ENCODE measurements around the gene RAB44. TPM values are rescaled to one million over a fixed set of nuclear protein-coding genes. Genes with fewer than 3 reads are reported as not detected.

Gene RAB44
- total and polyA plus RNA-seq, 2 of the 13 experiments (the other 11 are each of a cell fraction or from before 2014, with no cell fraction given) = not detected

DNA sequence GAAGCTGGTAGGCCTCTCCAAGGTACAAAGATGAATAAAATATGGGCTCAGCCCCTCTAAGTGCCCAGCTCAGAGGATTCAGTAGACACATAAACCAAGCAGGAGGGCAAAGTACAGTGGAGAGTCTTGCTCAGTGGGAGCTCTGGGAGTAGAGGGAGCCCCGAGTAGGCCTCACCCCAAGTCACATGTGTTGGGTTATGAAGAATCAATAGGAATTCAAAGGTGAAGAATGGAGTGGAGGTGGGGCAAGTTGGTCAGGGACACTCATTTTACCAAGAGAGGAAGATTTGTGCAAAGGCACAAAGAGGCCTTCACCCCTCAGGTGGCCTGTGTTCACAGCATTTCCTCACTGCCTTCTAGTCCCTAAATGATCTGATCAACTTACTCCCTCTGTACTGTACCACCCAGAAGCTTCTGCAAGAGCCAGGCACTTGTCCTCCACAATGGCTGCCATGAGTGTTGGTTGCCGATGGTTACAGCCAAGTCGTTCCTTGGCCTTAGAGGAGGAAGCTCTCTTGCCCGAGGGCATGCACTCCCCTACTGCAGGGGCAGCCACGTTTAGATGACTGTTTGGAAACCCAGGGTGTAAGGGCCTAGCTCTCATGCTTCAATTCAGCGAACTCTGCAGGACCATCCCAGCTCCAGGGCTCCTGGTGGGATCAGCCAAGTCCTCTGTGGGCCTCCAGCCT lies 25.8 kb upstream of the RAB44 start (continued):
- TF ChIP-seq, protein P1, sequence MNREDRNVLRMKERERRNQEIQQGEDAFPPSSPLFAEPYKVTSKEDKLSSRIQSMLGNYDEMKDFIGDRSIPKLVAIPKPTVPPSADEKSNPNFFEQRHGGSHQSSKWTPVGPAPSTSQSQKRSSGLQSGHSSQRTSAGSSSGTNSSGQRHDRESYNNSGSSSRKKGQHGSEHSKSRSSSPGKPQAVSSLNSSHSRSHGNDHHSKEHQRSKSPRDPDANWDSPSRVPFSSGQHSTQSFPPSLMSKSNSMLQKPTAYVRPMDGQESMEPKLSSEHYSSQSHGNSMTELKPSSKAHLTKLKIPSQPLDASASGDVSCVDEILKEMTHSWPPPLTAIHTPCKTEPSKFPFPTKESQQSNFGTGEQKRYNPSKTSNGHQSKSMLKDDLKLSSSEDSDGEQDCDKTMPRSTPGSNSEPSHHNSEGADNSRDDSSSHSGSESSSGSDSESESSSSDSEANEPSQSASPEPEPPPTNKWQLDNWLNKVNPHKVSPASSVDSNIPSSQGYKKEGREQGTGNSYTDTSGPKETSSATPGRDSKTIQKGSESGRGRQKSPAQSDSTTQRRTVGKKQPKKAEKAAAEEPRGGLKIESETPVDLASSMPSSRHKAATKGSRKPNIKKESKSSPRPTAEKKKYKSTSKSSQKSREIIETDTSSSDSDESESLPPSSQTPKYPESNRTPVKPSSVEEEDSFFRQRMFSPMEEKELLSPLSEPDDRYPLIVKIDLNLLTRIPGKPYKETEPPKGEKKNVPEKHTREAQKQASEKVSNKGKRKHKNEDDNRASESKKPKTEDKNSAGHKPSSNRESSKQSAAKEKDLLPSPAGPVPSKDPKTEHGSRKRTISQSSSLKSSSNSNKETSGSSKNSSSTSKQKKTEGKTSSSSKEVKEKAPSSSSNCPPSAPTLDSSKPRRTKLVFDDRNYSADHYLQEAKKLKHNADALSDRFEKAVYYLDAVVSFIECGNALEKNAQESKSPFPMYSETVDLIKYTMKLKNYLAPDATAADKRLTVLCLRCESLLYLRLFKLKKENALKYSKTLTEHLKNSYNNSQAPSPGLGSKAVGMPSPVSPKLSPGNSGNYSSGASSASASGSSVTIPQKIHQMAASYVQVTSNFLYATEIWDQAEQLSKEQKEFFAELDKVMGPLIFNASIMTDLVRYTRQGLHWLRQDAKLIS (CRISPR knock-in tag; IDR thresholded peaks at IDR 0.05) = no peak
- TF ChIP-seq ZNF3 (CRISPR knock-in tag; IDR thresholded peaks at IDR 0.05) (no peak), ZNF136 (CRISPR knock-in tag; IDR thresholded peaks at IDR 0.05; ENCODE audit: low read depth) (no peak), ZFX (CRISPR knock-in tag; IDR thresholded peaks at IDR 0.05; ENCODE audit: low read depth) (peak; percentile 68), XBP1 (CRISPR knock-in tag; IDR thresholded peaks at IDR 0.05) (no peak), ZNF337 (CRISPR knock-in tag; IDR thresholded peaks at IDR 0.05; ENCODE audit: borderline replicate concordance, low read depth) (no peak), ZBTB20 (CRISPR knock-in tag; IDR thresholded peaks at IDR 0.05; ENCODE audit: borderline replicate concordance, low read depth) (no peak), HNRNPK (IDR thresholded peaks at IDR 0.05; ENCODE audit: low read depth, low read length, poor library complexity, severe bottlenecking) (no peak), HNRNPUL1 (IDR thresholded peaks at IDR 0.05; ENCODE audit: low read depth, low read length) (no peak), HMG20A (CRISPR knock-in tag; IDR thresholded peaks at IDR 0.05; ENCODE audit: borderline replicate concordance) (no peak)
- TF ChIP-seq, protein P2, sequence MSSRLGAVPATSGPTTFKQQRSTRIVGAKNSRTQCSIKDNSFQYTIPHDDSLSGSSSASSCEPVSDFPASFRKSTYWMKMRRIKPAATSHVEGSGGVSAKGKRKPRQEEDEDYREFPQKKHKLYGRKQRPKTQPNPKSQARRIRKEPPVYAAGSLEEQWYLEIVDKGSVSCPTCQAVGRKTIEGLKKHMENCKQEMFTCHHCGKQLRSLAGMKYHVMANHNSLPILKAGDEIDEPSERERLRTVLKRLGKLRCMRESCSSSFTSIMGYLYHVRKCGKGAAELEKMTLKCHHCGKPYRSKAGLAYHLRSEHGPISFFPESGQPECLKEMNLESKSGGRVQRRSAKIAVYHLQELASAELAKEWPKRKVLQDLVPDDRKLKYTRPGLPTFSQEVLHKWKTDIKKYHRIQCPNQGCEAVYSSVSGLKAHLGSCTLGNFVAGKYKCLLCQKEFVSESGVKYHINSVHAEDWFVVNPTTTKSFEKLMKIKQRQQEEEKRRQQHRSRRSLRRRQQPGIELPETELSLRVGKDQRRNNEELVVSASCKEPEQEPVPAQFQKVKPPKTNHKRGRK (CRISPR knock-in tag; IDR thresholded peaks at IDR 0.05) = no peak
- TF ChIP-seq, protein P3, sequence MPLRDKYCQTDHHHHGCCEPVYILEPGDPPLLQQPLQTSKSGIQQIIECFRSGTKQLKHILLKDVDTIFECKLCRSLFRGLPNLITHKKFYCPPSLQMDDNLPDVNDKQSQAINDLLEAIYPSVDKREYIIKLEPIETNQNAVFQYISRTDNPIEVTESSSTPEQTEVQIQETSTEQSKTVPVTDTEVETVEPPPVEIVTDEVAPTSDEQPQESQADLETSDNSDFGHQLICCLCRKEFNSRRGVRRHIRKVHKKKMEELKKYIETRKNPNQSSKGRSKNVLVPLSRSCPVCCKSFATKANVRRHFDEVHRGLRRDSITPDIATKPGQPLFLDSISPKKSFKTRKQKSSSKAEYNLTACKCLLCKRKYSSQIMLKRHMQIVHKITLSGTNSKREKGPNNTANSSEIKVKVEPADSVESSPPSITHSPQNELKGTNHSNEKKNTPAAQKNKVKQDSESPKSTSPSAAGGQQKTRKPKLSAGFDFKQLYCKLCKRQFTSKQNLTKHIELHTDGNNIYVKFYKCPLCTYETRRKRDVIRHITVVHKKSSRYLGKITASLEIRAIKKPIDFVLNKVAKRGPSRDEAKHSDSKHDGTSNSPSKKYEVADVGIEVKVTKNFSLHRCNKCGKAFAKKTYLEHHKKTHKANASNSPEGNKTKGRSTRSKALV (CRISPR knock-in tag; IDR thresholded peaks at IDR 0.05) = no peak
- TF ChIP-seq, protein P4, sequence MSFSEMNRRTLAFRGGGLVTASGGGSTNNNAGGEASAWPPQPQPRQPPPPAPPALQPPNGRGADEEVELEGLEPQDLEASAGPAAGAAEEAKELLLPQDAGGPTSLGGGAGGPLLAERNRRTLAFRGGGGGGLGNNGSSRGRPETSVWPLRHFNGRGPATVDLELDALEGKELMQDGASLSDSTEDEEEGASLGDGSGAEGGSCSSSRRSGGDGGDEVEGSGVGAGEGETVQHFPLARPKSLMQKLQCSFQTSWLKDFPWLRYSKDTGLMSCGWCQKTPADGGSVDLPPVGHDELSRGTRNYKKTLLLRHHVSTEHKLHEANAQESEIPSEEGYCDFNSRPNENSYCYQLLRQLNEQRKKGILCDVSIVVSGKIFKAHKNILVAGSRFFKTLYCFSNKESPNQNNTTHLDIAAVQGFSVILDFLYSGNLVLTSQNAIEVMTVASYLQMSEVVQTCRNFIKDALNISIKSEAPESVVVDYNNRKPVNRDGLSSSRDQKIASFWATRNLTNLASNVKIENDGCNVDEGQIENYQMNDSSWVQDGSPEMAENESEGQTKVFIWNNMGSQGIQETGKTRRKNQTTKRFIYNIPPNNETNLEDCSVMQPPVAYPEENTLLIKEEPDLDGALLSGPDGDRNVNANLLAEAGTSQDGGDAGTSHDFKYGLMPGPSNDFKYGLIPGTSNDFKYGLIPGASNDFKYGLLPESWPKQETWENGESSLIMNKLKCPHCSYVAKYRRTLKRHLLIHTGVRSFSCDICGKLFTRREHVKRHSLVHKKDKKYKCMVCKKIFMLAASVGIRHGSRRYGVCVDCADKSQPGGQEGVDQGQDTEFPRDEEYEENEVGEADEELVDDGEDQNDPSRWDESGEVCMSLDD (CRISPR knock-in tag; IDR thresholded peaks at IDR 0.05; ENCODE audit: borderline replicate concordance) = no peak; the same call in 1 of the 2 replicates
- TF ChIP-seq, protein P5, sequence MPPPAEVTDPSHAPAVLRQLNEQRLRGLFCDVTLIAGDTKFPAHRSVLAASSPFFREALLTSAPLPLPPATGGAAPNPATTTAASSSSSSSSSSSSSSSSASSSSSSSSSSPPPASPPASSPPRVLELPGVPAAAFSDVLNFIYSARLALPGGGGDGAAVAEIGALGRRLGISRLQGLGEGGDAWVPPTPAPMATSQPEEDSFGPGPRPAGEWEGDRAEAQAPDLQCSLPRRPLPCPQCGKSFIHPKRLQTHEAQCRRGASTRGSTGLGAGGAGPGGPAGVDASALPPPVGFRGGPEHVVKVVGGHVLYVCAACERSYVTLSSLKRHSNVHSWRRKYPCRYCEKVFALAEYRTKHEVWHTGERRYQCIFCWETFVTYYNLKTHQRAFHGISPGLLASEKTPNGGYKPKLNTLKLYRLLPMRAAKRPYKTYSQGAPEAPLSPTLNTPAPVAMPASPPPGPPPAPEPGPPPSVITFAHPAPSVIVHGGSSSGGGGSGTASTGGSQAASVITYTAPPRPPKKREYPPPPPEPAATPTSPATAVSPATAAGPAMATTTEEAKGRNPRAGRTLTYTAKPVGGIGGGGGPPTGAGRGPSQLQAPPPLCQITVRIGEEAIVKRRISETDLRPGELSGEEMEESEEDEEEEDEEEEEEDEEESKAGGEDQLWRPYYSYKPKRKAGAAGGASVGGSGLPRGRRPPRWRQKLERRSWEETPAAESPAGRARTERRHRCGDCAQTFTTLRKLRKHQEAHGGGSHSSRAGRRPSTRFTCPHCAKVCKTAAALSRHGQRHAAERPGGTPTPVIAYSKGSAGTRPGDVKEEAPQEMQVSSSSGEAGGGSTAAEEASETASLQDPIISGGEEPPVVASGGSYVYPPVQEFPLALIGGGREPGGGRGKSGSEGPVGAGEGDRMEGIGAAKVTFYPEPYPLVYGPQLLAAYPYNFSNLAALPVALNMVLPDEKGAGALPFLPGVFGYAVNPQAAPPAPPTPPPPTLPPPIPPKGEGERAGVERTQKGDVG (CRISPR knock-in tag; IDR thresholded peaks at IDR 0.05; ENCODE audit: borderline replicate concordance) = peak; percentile 64; the same call in 1 of the 2 replicates
